Activated CD8-positive, alpha-beta memory T cell treated with anti-CD3 and anti-CD28 coated beads for 4 hours (primary cell): Measurements from ENCODE around the gene CIRBP.

Experiments
- DNase-seq, 2 donors: peaks; one replicate each; pipeline ENCODE4 v3.0.0-alpha.2; 2020; ENCODE audit warnings: low read depth in 2 of 2

The CIRBP gene

GRCh38 chr19:1269065-1269477 is at the start of gene CIRBP:
Gene CIRBP (plus strand): TSS chr19:1269332. CDS start chr19:1270934, 1,602 bp downstream.
- DNase-seq: peak; percentile 99

- DNase-seq: no peak
Observed at GRCh38 chr19:1219786-1220476, 49.2 kb upstream of the CIRBP start.

- DNase-seq: no peak
Observed at GRCh38 chr19:1220477-1220930, 48.6 kb upstream of the CIRBP start.

- DNase-seq: no peak
Observed at GRCh38 chr19:1220976-1221903, 47.9 kb upstream of the CIRBP start.

- DNase-seq: no peak
Observed at GRCh38 chr19:1221904-1222255, 47.3 kb upstream of the CIRBP start.

GRCh38 chr19:1222394-1222793 is 46.7 kb upstream of the CIRBP start:
- DNase-seq: no peak

- no peak for DNase-seq
Observed at GRCh38 chr19:1223018-1223855, 45.9 kb upstream of the CIRBP start.

- no peak for DNase-seq
Observed at GRCh38 chr19:1224047-1224825, 44.9 kb upstream of the CIRBP start.

GRCh38 chr19:1224847-1225246 is 44.3 kb upstream of the CIRBP start:
- no peak for DNase-seq

GRCh38 chr19:1225440-1226226 is 43.5 kb upstream of the CIRBP start:
- no peak for DNase-seq

- no peak for DNase-seq
Observed at GRCh38 chr19:1226227-1226518, 43.0 kb upstream of the CIRBP start.

GRCh38 chr19:1226522-1227303 is 42.4 kb upstream of the CIRBP start:
- DNase-seq: no peak

- no peak for DNase-seq
Observed at GRCh38 chr19:1227304-1228054, 41.7 kb upstream of the CIRBP start.

GRCh38 chr19:1228161-1228957 is 40.8 kb upstream of the CIRBP start:
- no peak for DNase-seq

GRCh38 chr19:1229056-1229923 is 39.8 kb upstream of the CIRBP start:
- no peak for DNase-seq

- no peak for DNase-seq
Observed at GRCh38 chr19:1229924-1230782, 39.0 kb upstream of the CIRBP start.
